Endothelial cell of umbilical vein (primary cell): ENCODE data around the gene UBE3D. TPM values are rescaled to one million over a fixed set of nuclear protein-coding genes. Genes with fewer than 3 reads are reported as not detected.

Source experiments
- BruUV-seq: library from RNA; stranded (reverse); fragments of 400-500 nt; replicated peaks from 2 replicates; lab custom pipeline; 2021; lab: Mats Ljungman, UMichigan
- CTCF ChIA-PET: fragments of 300-600, 350-600 bp; sonication (Branson Sonifier 250); formaldehyde crosslinking; loops from one replicate; lab custom pipeline; 2021; ENCODE audit warnings: antibody characterized with exemption, inconsistent platforms; lab: Charles Lee
- POLR2A ChIA-PET: fragments of 300-600, 350-600 bp; sonication (Branson Sonifier 250); formaldehyde crosslinking; loops from one replicate; lab custom pipeline; 2021; ENCODE audit warnings: antibody characterized with exemption, inconsistent platforms; lab: Charles Lee
- DNase-seq: peaks from one replicate; pipeline ENCODE4 v3.0.0-alpha.2; 2011; ENCODE audit warnings: low read depth, low spot score
- FAIRE-seq: peaks from 2 replicates; lab custom pipeline; 2011; peaks lifted over from hg19 to GRCh38; lab: Jason Lieb, UNC
- H2AFZ ChIP-seq: 2 replicates; pipeline ENCODE4 v1.6.0; 2012; ENCODE audit warnings: low read depth, low read length, control low read depth, inconsistent platforms
- H3K27ac ChIP-seq: 2 replicates; pipeline ENCODE4 v1.5.1; 2011; ENCODE audit warnings: low read depth, mild to moderate bottlenecking, control low read depth, low read length, moderate library complexity; ENCODE audit not compliant: insufficient read depth
- H3K27me3 ChIP-seq, 2 experiments: 2 replicates each; pipeline versions ENCODE4 v1.6.0 to v1.6.1; 2011; ENCODE audit warnings: low read length in 2 of 2, mixed read lengths in 1 of 2; ENCODE audit not compliant: control insufficient read depth in 2 of 2, insufficient read depth in 2 of 2
- H3K36me3 ChIP-seq, 2 experiments: 2 replicates in 1 of 2; 3 replicates in 1 of 2; pipeline ENCODE4 v1.5.1; 2011; ENCODE audit warnings: low read length in 2 of 2, mild to moderate bottlenecking in 1 of 2, moderate library complexity in 1 of 2; ENCODE audit not compliant: control insufficient read depth in 2 of 2, insufficient read depth in 2 of 2; ENCODE audit errors: extremely low read depth in 1 of 2
- H3K4me1 ChIP-seq: 3 replicates; pipeline ENCODE4 v1.5.1; 2011; ENCODE audit warnings: mild to moderate bottlenecking, low read length; ENCODE audit not compliant: control insufficient read depth, insufficient read depth; ENCODE audit errors: extremely low read depth
- H3K4me2 ChIP-seq: 2 replicates; pipeline ENCODE4 v1.6.1; 2011; ENCODE audit warnings: low read length, control low read depth, mixed read lengths; ENCODE audit not compliant: insufficient read depth
- H3K4me3 ChIP-seq, 3 experiments: fragments of 200-600 bp in 1 of 3; sonication (generic), shearing (Covaris generic) in 1 of 3; replicated peaks in 1 of 3; 2 replicates each; pipeline ENCODE4 v1.5.1; 2011 to 2016; ENCODE audit warnings: control low read depth in 3 of 3, low read length in 3 of 3, mild to moderate bottlenecking in 2 of 3, inconsistent platforms in 1 of 3, low read depth in 1 of 3, moderate library complexity in 1 of 3; ENCODE audit not compliant: insufficient read depth in 1 of 3
- H3K79me2 ChIP-seq: 2 replicates; pipeline ENCODE4 v1.6.0; 2012; ENCODE audit warnings: low read length, inconsistent platforms; ENCODE audit not compliant: control insufficient read depth, insufficient read depth
- H3K9ac ChIP-seq: replicated peaks from 2 replicates; pipeline ENCODE3; 2011; ENCODE audit warnings: low read length, control low read depth; ENCODE audit not compliant: insufficient read depth; ENCODE audit errors: extremely low read depth
- H3K9me1 ChIP-seq: replicated peaks from 3 replicates; pipeline ENCODE4 v1.6.0; 2011; ENCODE audit warnings: mild to moderate bottlenecking, low read length; ENCODE audit not compliant: control insufficient read depth, insufficient read depth; ENCODE audit errors: extremely low read depth
- H3K9me3 ChIP-seq: replicated peaks from 2 replicates; pipeline ENCODE4 v1.5.1; 2012; ENCODE audit warnings: low read length, inconsistent platforms; ENCODE audit not compliant: control insufficient read depth, insufficient read depth
- H4K20me1 ChIP-seq: replicated peaks from 2 replicates; pipeline ENCODE3; 2011; ENCODE audit warnings: mild to moderate bottlenecking, low read length; ENCODE audit not compliant: control insufficient read depth, insufficient read depth; ENCODE audit errors: extremely low read depth
- CTCF ChIP-seq, 2 donors: IDR thresholded peaks; 1 replicate in 1 of 2; 2 replicates in 1 of 2; pipeline ENCODE4 v1.5.1; 2011; ENCODE audit warnings: low read length in 2 of 2, mild to moderate bottlenecking in 2 of 2, moderate library complexity in 2 of 2, control low read depth in 1 of 2, inconsistent platforms in 1 of 2, low read depth in 1 of 2; ENCODE audit not compliant: insufficient read depth in 1 of 2; ENCODE audit errors: extremely low read depth in 1 of 2
- EZH2 ChIP-seq: IDR thresholded peaks from 2 replicates; pipeline ENCODE4 v1.6.1; 2012; ENCODE audit warnings: borderline replicate concordance, low read depth, mild to moderate bottlenecking, moderate library complexity, low read length, inconsistent platforms; ENCODE audit not compliant: severe bottlenecking
- FOS ChIP-seq: IDR thresholded peaks from 2 replicates; pipeline ENCODE4 v1.6.1; 2011; ENCODE audit warnings: mild to moderate bottlenecking, low read length, moderate library complexity, borderline replicate concordance; ENCODE audit not compliant: insufficient read depth
- GATA2 ChIP-seq: IDR thresholded peaks from 2 replicates; pipeline ENCODE4 v1.7.0; 2011; ENCODE audit warnings: low read depth, mild to moderate bottlenecking, moderate library complexity, mixed read lengths, low read length; ENCODE audit not compliant: insufficient read length, insufficient read depth
- JUN ChIP-seq: IDR thresholded peaks from 2 replicates; pipeline ENCODE4 v1.6.1; 2011; ENCODE audit warnings: borderline replicate concordance, low read depth; ENCODE audit not compliant: insufficient read length, insufficient read depth
- MAX ChIP-seq: IDR thresholded peaks from 2 replicates; pipeline ENCODE4 v1.6.1; 2011; ENCODE audit not compliant: insufficient read depth, insufficient read length
- MYC ChIP-seq: IDR thresholded peaks from one replicate; pipeline ENCODE4 v1.6.1; 2011; ENCODE audit warnings: mild to moderate bottlenecking, low read depth, low read length
- POLR2A ChIP-seq: IDR thresholded peaks from 2 replicates; pipeline ENCODE4 v1.6.1; 2012; ENCODE audit warnings: low read depth, mild to moderate bottlenecking, control low read depth, low read length
- POLR2AphosphoS5 ChIP-seq: IDR thresholded peaks from 2 replicates; pipeline ENCODE4 v1.6.1; 2012; ENCODE audit warnings: low read depth, mild to moderate bottlenecking, control low read depth, low read length, moderate library complexity; ENCODE audit not compliant: insufficient read depth
- dilution Hi-C: fragments of 300-500 bp; cut with MboI; formaldehyde crosslinking; loops from one replicate; pipeline ENCODE4 v1.15.0; 2019; ENCODE audit warnings: low sequenced_read_pairs; ENCODE audit not compliant: extremely low pct_ligation_motif_present
- intact Hi-C: fragments of 100-400 bp; cut with micrococcal nuclease; formaldehyde crosslinking; loops from one replicate; pipeline ENCODE4 v1.10.0; 2022
- polyA plus RNA-seq, 4 experiments: library from polyadenylated mRNA; depleted of rRNA in 3 of 4; stranded (reverse) in 3 of 4; unstranded in 1 of 4; fragments of >200 nt; gene quantifications; 2 replicates each; pipeline versions ENCODE4 v1.2.1 to v1.2.3, GENCODE V29; 2011 to 2012; ENCODE audit warnings: missing spikeins in 1 of 4
- total RNA-seq: library from RNA; stranded (reverse); gene quantifications from 2 replicates; pipeline ENCODE4 v1.2.3, GENCODE V29; 2021

Gene UBE3D
- total and polyA plus RNA-seq, 2 donors (not counting 3 experiments of a cell fraction or from before 2014, with no cell fraction given), result 1.9 to 6.2 TPM

- DNase-seq, result no peak
These were observed 151.1 kb downstream of the UBE3D start for GRCh38 chr6:82914511-82914910.

GRCh38 chr6:82910820-82911219 lies 154.8 kb downstream of the UBE3D start:
- no TSS peak for BruUV-seq
- ChIA-PET CTCF (interaction anchor here (0.7 to 0.9 kb wide), 2 partner anchors 10 to 30 kb away, joined by 4 read pairs; no protein-coding TSS in a partner anchor), POLR2A (no interaction called here)
- Histone ChIP-seq H3K36me3 (no peaks in the 10 kb centered on the region), H3K79me2 (no peaks in the 10 kb centered on the region), H3K27ac (no peak overlapping the region), H3K9me3 (no peaks in the 10 kb centered on the region), H3K9me1 (no peaks in the 10 kb centered on the region), H3K27me3 (no peaks in the 10 kb centered on the region), H3K9ac (no peak overlapping the region), H3K4me3 (no peak overlapping the region), H2AFZ (no peak overlapping the region), H3K4me2 (no peak overlapping the region), H4K20me1 (no peaks in the 10 kb centered on the region), H3K4me1 (no peaks in the 10 kb centered on the region)
- no peak for TF ChIP-seq EZH2
- no peak for TF ChIP-seq GATA2
- no peak for TF ChIP-seq MAX
- TF ChIP-seq POLR2AphosphoS5, result no peak
- TF ChIP-seq CTCF (IDR thresholded peaks at IDR 0.05; ENCODE audit: extremely low read depth in 1 of 2, insufficient read depth in 1 of 2, low read depth in 1 of 2, low read length in 2 of 2), result no peak
- no peak for TF ChIP-seq POLR2A
- TF ChIP-seq FOS, result no peak
- no peak for TF ChIP-seq MYC
- TF ChIP-seq JUN, result no peak
- no peak for FAIRE-seq
- intact Hi-C loops (no loop called here), dilution Hi-C loops (no loop called here)
- DNase-seq, result no peak

More at GRCh38 chr6:82914511-82914910, 151.1 kb downstream of the UBE3D start:
- Histone ChIP-seq H2AFZ (no peak overlapping the region), H3K27ac (no peak overlapping the region), H3K79me2 (no peaks in the 10 kb centered on the region), H3K9me3 (no peaks in the 10 kb centered on the region), H3K4me3 (no peak overlapping the region), H3K27me3 (no peaks in the 10 kb centered on the region), H3K4me2 (no peak overlapping the region), H4K20me1 (no peaks in the 10 kb centered on the region), H3K9me1 (no peaks in the 10 kb centered on the region), H3K36me3 (no peaks in the 10 kb centered on the region), H3K9ac (no peak overlapping the region), H3K4me1 (no peaks in the 10 kb centered on the region)
- no TSS peak for BruUV-seq
- POLR2A ChIA-PET, result no interaction called here
- CTCF ChIA-PET, result interaction anchor here (1.0 to 1.6 kb wide), 2 partner anchors 9 to 14 kb away, joined by 3 read pairs; no protein-coding TSS in a partner anchor
- no peak for FAIRE-seq
- intact Hi-C loops (no loop called here), dilution Hi-C loops (no loop called here)
- TF ChIP-seq GATA2 (no peak), FOS (no peak)
